Activated CD4-positive, alpha-beta T cell treated with anti-CD3 and anti-CD28 coated beads, Interleukin-2, amount 50 U/mL, for 1 hour (primary cell): Measurements from ENCODE around the gene MAD1L1.

Experiments
- DNase-seq: peaks from one replicate; pipeline ENCODE4 v3.0.0-alpha.2; 2020

Gene MAD1L1

GRCh38 chr7:1961701-1962276 is 271.0 kb downstream of the MAD1L1 start:
- DNase-seq, result peak; percentile 26

DNA sequence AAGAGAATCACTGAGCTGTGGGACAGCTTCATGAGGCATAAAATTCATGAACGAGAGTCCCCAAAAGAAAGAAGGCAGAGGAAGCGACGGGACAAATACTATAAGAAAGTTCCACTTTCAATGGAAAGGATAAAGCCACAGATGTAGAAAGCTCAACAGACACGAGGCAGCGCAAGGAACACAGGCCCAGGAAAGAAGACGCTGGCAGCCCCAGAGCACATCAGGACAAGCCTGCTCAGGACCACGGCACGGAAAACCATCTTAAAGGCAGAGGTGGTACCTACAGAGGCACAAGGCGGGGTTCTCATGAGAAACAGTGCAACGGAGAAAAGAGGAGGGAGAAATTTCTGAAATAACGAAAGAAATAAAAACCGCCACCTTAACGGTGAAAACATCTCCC is 273.4 kb downstream of the MAD1L1 start:
- DNase-seq, result no peak

GRCh38 chr7:1957471-1958225 is 275.1 kb downstream of the MAD1L1 start:
- DNase-seq, result no peak

GRCh38 chr7:1956611-1957470 is 275.9 kb downstream of the MAD1L1 start:
- no peak for DNase-seq

DNA sequence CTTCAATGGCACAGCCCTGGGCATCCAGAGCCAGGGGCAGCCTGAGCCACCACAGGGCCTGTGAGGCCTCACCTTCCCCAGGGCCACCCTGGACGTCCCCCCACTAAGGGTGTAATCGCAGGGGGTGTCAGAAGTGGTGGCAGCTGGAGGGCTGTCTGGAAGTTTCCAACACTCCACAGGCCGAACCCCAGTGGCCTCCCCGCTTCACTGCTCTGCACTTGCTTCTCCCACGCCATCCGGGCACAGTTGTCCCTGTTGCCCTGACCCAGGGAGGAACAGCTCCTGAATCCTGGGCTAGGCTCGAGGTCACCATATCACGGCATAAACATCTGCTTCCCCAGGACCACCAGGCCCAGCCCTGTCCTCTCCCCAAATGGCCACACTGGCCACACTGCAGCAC is 276.6 kb downstream of the MAD1L1 start:
- DNase-seq, result no peak

DNA sequence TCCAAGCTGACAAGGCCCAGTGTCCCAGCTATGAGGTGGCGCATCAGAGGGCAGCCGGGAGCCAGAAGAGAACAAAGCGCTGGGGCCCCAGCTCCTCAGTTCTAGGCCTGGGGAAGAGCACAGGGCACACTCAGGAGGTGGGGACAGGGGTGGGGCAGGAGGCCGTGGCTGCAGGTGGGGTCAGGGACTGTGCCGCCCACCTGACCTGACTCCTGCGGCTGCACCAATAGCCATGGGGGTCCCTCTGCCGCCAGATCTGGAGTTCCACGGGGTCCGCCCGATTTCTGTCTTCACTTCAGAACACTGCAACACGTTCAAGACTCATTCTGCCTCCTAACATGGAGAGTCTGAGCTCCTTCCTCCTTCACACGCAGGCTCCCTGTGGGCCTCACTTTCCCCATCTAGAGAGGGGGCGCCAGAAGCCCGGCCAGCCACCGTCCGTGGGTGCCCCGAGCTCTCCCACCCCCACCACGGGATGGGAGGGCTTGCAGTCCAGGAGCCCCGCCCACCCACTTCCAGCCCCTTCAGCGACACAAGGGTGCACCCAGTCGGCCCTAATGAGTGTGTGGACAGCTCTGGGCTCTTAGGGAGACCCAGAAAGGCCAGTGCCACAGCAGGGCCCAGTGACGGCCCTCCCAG is 278.3 kb downstream of the MAD1L1 start:
- DNase-seq, result no peak

DNA sequence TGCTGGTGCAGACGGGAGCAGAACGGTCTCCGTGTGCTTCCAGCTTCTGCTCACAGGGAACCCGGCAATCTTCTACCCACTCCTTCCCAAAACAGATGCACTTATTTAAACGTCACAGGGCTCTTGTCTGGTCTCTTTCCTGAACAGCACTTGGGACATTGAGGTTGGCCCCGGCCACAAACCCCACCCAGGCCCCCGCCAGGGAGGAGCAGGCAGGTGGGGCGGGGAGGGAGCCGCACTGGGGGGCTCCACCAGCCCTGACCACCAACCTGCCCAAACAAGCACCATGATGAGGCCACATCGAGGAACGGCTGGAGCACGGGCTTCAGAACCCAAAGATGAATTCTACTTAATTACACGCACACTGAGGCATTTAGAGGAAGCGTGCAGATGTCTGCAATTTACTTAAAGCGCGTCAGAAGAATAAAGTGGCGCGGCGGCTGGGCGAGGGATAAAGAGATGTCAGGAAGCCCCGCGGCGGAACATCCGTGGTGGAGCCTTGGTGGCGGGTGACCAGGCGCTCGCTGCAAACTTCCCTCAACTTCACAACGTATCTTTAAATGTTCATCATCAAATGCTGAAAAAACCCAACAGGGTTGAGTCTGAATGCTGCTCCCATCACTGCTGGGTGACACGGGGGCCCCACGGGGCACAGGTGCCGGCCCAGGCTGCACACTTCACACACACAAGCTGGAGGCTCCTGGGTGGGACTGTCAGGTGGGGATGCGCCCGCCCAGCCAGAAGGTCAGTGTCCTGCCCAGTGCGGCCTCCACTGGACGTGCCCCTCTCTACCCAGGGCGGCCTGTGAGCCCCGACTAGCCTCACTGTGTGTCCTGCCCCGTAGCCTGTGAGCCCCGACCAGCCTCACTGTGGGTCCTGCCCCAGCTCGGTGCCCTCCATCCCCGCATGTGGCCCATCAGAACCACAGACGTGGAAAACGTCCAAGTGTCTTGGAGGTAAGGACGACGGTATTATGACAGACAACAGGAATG is 279.2 kb downstream of the MAD1L1 start:
- no peak for DNase-seq

- no peak for DNase-seq
Observed at GRCh38 chr7:1952781-1953180, 280.0 kb downstream of the MAD1L1 start.

- no peak for DNase-seq
Observed at GRCh38 chr7:1952169-1952760, 280.5 kb downstream of the MAD1L1 start.

GRCh38 chr7:1951600-1951999 is 281.1 kb downstream of the MAD1L1 start:
- no peak for DNase-seq

DNA sequence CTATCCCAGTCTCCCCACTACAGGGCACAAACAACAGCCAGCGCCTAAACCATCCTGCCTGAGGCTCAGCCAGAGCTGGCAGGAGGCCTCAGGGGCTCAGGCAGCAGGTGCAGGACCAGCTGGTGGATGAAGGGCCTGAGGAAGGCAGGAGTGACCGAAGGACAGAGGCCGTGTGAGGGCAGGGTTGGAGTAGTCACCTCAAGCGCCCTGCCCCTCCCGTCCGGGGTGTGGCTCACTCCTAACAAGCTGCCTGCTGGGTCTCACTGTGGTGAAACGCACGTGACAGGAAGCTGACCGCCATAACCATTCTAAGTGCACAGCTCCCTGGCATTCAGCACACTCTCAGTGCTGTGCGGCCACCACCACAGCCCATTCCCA is 281.6 kb downstream of the MAD1L1 start:
- DNase-seq, result no peak

DNA sequence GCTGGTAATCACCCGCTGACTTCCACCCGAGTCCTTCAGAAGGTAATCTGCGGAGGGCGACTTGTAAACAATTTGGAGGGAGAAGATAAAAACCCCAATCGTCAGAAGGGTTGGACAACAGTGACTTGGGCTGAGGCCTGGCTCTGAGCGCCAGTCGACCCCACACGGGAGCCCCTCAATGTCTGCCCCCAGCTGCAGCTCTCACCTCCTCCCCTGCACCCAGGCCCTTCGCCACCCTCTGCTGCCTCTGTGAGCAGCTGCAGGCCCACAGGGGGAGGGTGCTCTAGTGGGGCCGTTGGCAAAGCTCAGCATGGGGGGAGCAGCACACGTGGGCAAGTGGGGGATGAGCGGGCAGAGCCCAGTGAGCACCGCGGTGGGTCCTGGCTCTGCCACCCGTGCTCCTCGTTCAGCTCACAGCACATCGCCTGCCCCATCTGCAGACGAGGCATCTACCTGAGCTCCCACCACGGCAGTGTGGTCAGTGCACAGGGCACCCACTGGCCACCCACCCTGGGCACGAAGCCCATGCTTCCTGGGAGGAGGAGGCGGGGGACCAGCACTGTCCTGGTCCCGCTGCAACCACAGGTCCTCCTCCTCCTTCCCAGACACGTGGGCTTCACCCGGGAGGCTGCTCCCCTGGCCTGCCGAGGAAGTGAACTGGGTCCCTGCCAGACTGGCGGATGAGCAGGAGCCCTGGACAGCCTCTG is 282.1 kb downstream of the MAD1L1 start:
- DNase-seq, result no peak

DNA sequence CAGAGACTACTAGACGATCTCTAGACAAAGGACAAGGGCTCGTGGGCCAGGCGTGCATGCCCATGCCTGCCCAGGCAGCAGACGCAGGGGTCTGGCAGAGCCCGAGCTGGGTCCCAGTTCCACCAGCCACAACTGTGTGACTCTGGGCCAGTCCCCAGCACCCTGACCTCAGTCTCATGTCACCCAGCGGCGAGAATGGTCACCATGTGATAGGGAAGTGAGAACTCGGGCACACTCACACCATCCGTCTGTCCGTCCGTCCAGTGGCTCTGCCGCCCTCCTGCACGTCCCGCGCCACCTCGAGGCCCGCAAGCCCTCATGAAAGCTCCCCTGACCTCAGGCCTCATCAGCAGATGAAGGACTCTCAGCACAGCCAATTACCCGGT is 282.7 kb downstream of the MAD1L1 start:
- no peak for DNase-seq

GRCh38 chr7:1949681-1950055 is 283.1 kb downstream of the MAD1L1 start:
- DNase-seq, result no peak

- DNase-seq, result no peak
Observed at GRCh38 chr7:1948887-1949680, 283.7 kb downstream of the MAD1L1 start.

GRCh38 chr7:1948301-1948796 is 284.4 kb downstream of the MAD1L1 start:
- DNase-seq, result no peak

DNA sequence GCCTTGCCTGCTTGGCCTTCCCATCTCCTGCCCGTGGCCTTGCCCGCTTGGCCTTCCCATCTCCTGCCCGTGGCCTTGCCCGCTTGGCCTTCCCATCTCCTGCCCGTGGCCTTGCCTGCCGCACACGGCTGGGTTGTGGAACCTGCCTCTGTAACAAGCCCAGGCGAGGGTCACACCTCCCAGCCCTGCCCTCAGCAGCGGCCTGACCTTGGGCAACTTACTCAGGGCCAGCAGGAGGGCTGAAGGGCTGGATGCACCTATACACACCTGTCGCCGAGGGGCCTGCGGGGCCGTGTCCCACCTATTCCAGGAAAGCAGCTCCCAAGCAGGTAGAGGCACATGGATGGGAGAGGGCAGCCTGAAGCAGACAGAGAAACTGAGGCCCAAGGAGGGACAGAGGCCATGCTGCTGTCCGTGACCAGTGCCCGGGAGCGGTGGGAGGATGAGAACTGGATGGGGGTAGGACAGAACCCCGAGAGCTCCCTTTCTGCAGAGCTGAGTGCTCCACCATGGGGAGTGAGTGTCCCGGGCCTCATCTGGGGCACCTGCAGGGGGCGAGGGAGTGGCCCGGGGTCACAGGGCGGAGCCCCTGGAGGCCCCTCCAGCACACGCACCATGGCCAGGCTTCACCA is 285.0 kb downstream of the MAD1L1 start:
- DNase-seq, result no peak

GRCh38 chr7:1946773-1947450 is 285.8 kb downstream of the MAD1L1 start:
- DNase-seq, result no peak
